Parathyroid adenoma (tissue), 2 donors: Measurements from ENCODE around the gene LAMB1.

ENCODE experiments used
- H2AFZ ChIP-seq: fragments of 300-600 bp; sonication (generic); one replicate; pipeline ENCODE4 v1.7.0; 2017; ENCODE audit warnings: antibody characterized with exemption, mild to moderate bottlenecking
- H3K27ac ChIP-seq: fragments of 300-600 bp; sonication (generic); one replicate; pipeline ENCODE4 v1.7.0; 2017
- H3K27me3 ChIP-seq: fragments of 300-600 bp; sonication (generic); one replicate; pipeline ENCODE4 v1.7.0; 2017; ENCODE audit warnings: low read length; ENCODE audit not compliant: control insufficient read depth, insufficient read depth
- H3K36me3 ChIP-seq: fragments of 300-600 bp; sonication (generic); one replicate; pipeline ENCODE4 v1.7.0; 2017; ENCODE audit warnings: low read length; ENCODE audit not compliant: control insufficient read depth, insufficient read depth
- H3K4me1 ChIP-seq: fragments of 300-600 bp; sonication (generic); one replicate; pipeline ENCODE4 v1.7.0; 2017; ENCODE audit warnings: control low read depth
- H3K4me2 ChIP-seq: fragments of 300-600 bp; sonication (generic); one replicate; pipeline ENCODE4 v1.7.0; 2017; ENCODE audit warnings: low read length
- H3K4me3 ChIP-seq: fragments of 300-600 bp; sonication (generic); one replicate; pipeline ENCODE4 v1.7.0; 2017; ENCODE audit warnings: low read depth, low read length
- H3K79me2 ChIP-seq: fragments of 300-600 bp; sonication (generic); one replicate; pipeline ENCODE4 v1.7.0; 2017; ENCODE audit warnings: control low read depth
- H3K9ac ChIP-seq: fragments of 300-600 bp; sonication (generic); one replicate; pipeline ENCODE4 v1.7.0; 2017; ENCODE audit warnings: mild to moderate bottlenecking
- H3K9me3 ChIP-seq: fragments of 300-600 bp; sonication (generic); one replicate; pipeline ENCODE4 v1.7.0; 2017; ENCODE audit warnings: low read length; ENCODE audit not compliant: control insufficient read depth
- TF ChIP-seq, protein P1 (sequence below): fragments of 300-600 bp; sonication (generic); IDR thresholded peaks from one replicate; pipeline ENCODE4 v1.7.0; 2017; ENCODE audit warnings: antibody characterized with exemption, mild to moderate bottlenecking
- donor health status: primary hyperparathyroidism.

LAMB1 gene

DNA sequence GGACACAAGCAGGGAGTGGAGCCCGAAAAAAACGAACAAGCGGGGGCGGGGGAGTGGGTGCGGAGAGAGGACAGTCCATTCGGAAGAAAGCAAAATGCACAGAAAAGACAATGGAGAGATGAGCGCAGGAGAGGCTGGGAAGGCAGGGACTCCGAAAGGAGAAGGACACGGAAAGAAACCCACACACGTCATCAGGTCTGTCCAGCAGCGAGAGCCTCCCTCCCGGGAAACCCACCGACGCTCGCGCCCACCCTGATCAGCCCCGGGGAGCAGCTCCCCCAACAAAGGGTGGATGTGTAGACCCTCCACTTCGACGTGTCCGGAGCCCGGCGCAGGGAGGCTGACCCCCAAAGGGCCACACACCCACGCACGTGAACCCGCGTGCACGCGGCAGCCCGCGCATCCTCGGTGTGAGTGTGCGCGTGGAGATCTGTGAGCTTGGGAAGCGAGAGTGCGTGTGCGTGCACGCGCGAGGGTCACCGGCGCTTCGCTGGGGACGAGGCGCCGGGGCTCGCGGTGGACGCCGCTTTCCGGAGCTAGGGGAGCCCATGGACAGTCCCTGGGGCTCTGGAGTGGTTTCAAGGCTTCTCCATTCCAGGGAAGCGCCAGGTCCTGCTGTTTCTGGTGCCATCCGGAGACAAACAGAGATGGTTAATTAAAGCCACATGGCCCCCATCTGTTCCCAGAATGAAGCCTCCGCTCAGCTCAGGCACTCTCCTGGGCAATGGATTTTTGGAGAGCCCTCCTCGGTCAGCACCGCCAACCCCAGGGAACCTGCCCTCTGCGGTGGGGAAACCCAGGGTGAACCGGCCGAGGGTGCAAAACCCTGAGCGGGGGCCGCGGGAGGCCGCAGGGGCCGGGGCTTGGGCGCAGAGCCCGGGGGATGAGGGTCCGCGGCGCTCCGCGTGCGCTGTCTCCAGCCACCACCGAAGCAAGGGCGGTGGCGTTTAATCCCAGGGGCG is 916 bp downstream of the LAMB1 start:
- Histone ChIP-seq H3K9ac (no peak overlapping the region), H3K9me3 (no peaks in the 10 kb centered on the region), H2AFZ (peak overlapping the region; percentile 63), H3K4me2 (peak overlapping the region; percentile 91), H3K79me2 (no peaks in the 10 kb centered on the region), H3K4me1 (no peaks in the 10 kb centered on the region), H3K4me3 (peak overlapping the region; percentile 73), H3K27ac (peak overlapping the region; percentile 1), H3K27me3 (no peaks in the 10 kb centered on the region), H3K36me3 (no peaks in the 10 kb centered on the region)
- TF ChIP-seq, protein P1, sequence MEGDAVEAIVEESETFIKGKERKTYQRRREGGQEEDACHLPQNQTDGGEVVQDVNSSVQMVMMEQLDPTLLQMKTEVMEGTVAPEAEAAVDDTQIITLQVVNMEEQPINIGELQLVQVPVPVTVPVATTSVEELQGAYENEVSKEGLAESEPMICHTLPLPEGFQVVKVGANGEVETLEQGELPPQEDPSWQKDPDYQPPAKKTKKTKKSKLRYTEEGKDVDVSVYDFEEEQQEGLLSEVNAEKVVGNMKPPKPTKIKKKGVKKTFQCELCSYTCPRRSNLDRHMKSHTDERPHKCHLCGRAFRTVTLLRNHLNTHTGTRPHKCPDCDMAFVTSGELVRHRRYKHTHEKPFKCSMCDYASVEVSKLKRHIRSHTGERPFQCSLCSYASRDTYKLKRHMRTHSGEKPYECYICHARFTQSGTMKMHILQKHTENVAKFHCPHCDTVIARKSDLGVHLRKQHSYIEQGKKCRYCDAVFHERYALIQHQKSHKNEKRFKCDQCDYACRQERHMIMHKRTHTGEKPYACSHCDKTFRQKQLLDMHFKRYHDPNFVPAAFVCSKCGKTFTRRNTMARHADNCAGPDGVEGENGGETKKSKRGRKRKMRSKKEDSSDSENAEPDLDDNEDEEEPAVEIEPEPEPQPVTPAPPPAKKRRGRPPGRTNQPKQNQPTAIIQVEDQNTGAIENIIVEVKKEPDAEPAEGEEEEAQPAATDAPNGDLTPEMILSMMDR, result no peak

DNA sequence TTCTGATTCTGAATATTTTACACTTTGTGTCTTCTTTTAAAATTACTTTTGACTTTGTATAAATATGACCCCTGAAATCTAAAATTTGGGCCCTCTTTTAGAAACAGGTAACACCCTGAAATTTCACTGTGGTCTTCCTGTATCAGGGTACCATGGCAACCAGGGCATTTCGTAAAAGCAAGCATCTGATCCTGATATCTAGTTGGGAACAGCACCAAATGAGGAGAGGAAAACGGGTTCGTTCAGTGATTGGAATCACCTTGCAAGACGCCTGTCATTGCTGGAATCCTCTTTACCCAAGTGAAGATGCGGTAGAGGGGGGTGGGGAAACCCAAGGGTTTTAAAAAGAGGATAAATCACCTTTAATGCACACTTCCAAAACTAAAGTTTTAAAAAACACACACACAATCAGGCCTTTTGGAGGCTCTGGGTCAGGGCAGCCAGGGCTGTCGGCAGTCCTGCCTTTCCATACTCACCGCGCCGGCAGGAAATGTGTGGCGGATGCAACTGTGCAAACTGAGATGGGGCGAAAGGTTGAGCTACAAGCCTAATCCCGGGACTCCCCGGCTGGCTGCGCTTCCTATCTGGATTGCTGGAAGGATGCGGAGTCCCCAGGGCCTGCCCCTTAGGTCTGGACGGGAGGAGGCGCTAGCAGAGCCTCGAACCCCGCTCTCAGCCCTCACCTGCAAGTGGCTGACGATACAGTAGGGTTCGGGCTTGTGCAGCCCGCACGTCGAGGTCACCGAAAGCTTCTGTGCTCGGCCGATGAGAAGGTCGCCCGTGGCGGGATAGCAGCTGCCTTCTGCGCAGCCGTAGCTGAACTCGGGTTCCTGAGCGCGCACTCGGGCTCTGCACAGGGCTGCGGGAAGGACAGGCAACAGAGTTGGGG is 1.8 kb downstream of the LAMB1 start:
- Histone ChIP-seq H3K4me3 (peak overlapping the region; percentile 73), H3K27me3 (no peaks in the 10 kb centered on the region), H2AFZ (peak overlapping the region; percentile 63), H3K79me2 (no peaks in the 10 kb centered on the region), H3K9ac (no peak overlapping the region), H3K4me2 (peak overlapping the region; percentile 91), H3K36me3 (no peaks in the 10 kb centered on the region), H3K9me3 (no peaks in the 10 kb centered on the region), H3K4me1 (no peaks in the 10 kb centered on the region), H3K27ac (no peak overlapping the region)
- TF ChIP-seq, protein P1, result no peak

DNA sequence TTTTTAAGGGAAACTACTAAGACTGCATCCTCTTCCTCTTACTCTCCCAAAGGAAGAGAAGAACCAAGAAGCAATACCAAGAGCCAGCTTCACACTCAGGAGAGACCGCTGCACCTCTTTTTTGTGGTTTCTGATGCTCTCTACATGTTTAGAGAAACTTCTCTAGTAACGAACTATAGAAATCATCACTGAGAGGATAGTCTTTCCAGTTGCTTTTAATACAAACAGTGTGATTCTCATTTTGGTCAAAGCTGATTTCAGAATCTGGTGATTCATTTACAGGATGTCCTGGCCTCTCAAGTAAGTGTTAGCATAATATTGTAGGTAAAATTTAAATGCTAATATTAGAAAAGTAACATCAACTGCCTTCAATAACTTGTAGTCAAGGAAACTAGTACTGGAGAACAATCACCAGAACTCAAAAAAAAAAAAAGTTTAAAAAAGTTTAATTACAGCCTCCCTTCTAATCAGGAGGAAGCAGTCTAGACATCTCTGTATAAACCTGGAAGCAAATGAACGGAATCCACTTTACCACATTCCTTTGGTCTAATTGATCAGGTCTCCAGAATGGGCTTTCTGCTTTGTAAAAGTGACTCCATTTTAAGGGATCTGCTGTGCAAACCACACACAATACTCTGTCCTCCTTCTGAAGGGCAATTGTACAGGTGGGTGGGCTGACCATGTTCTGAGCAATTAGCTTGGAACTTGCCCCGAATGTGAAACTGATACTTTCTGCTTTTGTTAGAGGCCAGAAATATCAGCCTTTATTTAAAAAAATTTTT is 3.0 kb downstream of the LAMB1 start:
- TF ChIP-seq, protein P1, result no peak
- Histone ChIP-seq H3K27me3 (no peaks in the 10 kb centered on the region), H3K4me1 (peaks cover 4% of the 10 kb centered on the region), H2AFZ (no peak overlapping the region), H3K36me3 (no peaks in the 10 kb centered on the region), H3K27ac (no peak overlapping the region), H3K4me3 (no peak overlapping the region), H3K79me2 (no peaks in the 10 kb centered on the region), H3K9ac (no peak overlapping the region), H3K4me2 (no peak overlapping the region), H3K9me3 (no peaks in the 10 kb centered on the region)

DNA sequence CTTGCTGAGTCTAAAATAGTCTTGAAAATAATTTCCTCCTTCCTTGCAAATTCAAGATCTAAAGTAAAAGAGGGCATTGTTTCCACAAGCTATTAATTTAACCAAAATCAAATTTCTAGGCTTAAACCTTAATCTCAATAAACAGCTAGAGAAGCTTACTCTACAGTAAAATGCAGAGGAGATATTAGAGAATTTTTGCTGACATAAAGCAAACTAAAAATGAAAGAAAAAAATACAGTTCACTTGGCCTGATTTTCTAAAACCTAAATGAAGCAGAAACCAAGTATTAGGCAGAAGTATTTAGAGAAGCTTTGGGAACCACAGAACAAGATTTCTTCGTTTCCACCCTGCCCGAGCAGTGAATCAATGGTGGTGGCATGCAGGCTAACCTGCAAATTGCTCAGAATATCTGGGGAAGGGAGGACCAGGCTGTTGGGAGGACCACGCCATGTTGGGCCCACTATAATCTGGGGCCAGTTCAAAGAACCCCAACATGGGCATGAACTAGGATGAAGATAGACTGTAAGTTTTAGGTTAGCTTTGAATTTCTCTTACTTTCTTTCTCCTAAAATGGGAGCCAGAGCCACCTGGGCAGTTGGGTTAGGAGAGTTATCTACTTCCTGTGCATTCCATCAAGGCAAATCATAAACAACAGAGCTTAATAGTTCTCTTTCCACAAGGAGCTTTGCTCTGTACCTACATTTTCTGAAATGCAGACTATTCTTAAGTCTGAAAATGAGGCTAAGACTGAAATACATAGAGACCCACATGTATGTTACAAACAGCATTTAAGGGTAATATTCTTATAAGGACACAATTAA is 4.1 kb downstream of the LAMB1 start:
- no peak overlapping the region for H3K4me2 ChIP-seq
- no peak overlapping the region for H3K9ac ChIP-seq
- H3K27me3 ChIP-seq, result no peaks in the 10 kb centered on the region
- H3K4me1 ChIP-seq, result peaks cover 4% of the 10 kb centered on the region
- no peak overlapping the region for H3K27ac ChIP-seq
- no peaks in the 10 kb centered on the region for H3K9me3 ChIP-seq
- H2AFZ ChIP-seq, result peak overlapping the region; percentile 2
- H3K36me3 ChIP-seq, result no peaks in the 10 kb centered on the region
- no peak overlapping the region for H3K4me3 ChIP-seq
- H3K79me2 ChIP-seq, result no peaks in the 10 kb centered on the region
- TF ChIP-seq, protein P1, result no peak
